Measurements from ENCODE around the gene SIX3. TPM values are rescaled to one million over a fixed set of nuclear protein-coding genes. Genes with fewer than 3 reads are reported as not detected.

SIX3 gene
- total RNA-seq, 1 experiment from 2014 or later = 2.0 TPM

DNA sequence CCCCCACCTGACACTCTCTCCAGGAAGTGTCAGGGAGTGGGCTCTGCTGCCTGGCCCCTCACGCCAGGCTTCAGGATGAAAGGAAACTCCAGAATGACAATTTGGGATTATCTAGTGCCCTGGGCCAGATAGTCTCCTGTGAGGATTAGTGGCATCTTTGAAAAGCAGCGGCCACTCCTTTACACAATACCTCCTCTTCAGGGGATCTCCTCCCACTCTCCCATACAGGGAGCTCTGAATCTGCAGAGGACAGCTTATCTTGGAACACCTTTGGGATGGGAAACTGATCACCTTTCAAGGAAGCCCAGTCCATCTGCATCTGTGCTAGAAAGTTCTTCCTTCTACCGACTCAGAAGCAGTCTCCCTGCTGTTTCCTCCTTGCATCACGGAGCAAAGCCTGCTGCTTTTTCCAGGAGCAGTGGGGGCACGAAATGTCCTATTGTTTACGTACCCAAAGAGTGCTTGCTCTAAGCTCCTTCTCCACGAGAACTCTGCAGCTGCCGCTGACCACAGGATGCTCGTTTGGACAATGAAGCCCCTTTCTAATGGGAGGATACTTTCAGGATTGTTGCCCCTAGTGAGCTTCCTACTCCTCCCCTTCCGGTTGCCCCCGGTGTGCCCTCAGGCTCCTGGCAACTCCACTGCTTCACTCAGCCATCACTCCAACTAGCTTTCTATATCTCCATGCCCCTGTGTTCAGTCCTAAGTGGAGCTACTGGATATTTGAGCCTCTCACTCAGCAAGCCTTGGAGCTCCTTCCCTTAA is 31.5 kb downstream of the SIX3 start:
- Histone ChIP-seq H3K36me3 (no peaks in the 10 kb centered on the region), H3K4me1 (peaks cover 10% of the 10 kb centered on the region), H3K27ac (peak overlapping the region; percentile 49), H3K9me3 (replicated peaks) (no peaks in the 10 kb centered on the region), H3K27me3 (no peaks in the 10 kb centered on the region), H3K4me3 (peak overlapping the region; percentile 54)
- DNase-seq = peak; percentile 90 to 95

DNA sequence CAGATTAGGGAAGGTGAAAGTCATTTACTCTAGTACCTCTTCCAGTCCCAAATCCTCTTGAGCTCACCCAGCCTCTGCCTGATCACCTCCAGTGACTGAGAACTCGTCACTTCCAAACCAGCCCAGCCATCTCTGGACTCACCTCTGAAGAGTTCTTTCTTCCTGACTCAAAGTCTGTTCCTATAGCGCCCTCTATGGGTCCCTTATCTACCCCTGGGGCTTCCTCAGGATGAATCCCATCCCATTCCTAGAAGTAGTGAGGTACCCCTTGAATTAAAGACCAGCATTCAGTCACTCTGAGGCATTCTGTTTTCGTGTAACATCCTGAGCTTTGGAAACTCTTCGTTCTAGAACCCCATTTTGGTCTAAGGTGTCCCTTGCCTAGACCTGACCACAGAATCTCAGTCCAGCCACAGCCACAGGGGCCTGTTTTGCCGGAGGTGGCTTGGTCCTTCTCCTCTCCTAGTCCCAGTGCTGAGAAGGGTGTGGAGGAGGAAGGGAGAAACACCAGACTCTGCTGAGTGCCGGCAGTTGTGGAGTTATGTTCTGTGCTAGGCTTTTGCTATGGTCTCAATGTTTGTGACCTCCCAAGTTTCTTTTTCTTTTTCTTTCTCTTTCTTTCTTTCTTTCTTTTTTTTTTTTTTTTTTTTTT is 32.7 kb downstream of the SIX3 start:
- Histone ChIP-seq H3K4me1 (peaks cover 10% of the 10 kb centered on the region), H3K36me3 (no peaks in the 10 kb centered on the region), H3K27me3 (no peaks in the 10 kb centered on the region), H3K9me3 (replicated peaks) (no peaks in the 10 kb centered on the region), H3K27ac (no peak overlapping the region), H3K4me3 (peak overlapping the region; percentile 54)
- DNase-seq = peak; percentile 90 to 98

GRCh38 chr2:44975571-44976450 is 34.3 kb downstream of the SIX3 start:
- Histone ChIP-seq H3K4me1 (peaks cover 10% of the 10 kb centered on the region), H3K27me3 (no peaks in the 10 kb centered on the region), H3K4me3 (peak overlapping the region; percentile 55), H3K27ac (peak overlapping the region; percentile 28), H3K36me3 (no peaks in the 10 kb centered on the region), H3K9me3 (replicated peaks) (no peaks in the 10 kb centered on the region)
- DNase-seq = peak; percentile 87 to 89

DNA sequence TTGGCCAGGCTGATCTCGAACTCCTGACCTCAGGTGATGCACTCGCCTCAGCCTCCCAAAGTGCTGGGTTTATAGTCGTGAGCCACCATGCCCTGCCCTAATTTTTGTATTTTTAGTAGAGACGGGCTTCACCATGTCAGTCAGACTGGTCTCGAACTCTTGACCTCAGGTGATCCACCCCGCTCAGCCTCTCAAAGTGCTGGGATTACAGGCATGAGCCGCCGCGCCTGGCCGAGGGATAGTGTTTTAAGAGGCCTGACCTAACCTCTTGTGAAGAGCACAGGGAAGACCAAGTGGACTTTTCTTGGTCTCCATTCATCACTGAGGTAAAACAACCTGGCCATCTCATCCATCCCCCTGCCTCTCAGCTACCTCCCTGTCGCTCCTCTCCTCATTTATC is 38.1 kb downstream of the SIX3 start:
- H3K9me3 ChIP-seq (replicated peaks) = no peaks in the 10 kb centered on the region
- H3K4me3 ChIP-seq = no peak overlapping the region
- no peaks in the 10 kb centered on the region; the same call in 1 of the 2 replicates for H3K4me1 ChIP-seq
- H3K36me3 ChIP-seq = no peaks in the 10 kb centered on the region
- no peaks in the 10 kb centered on the region for H3K27me3 ChIP-seq
- no peak overlapping the region for H3K27ac ChIP-seq
- no peak for DNase-seq

- Histone ChIP-seq H3K27me3 (no peaks in the 10 kb centered on the region), H3K4me3 (no peak overlapping the region), H3K4me1 (no peaks in the 10 kb centered on the region; the same call in 1 of the 2 replicates), H3K27ac (no peak overlapping the region), H3K36me3 (no peaks in the 10 kb centered on the region), H3K9me3 (replicated peaks) (0 out of 2 replicates have a peak, but pooled peaks cover 3% of the 10 kb centered on the region)
- DNase-seq = no peak
Observed at GRCh38 chr2:44980751-44981713, 39.5 kb downstream of the SIX3 start.

DNA sequence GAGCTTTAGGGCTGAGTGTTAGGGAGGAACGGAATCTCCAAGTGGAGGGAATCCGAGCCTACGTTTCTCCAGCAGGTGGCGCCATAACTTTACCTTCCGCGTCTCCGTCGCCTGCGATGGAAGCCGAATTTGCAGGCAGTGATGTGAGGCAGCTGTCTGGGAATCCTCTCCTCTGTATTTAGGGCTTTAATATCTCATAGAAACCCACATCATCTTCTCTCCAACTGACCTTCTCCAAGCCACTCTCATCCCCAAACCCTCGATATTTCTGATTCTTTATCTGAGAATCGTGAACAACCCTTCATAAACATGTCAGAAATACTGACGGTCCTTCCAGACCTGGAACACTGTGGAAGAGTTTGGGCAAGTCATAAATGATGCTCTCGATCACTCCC is 40.2 kb downstream of the SIX3 start:
- Histone ChIP-seq H3K36me3 (no peaks in the 10 kb centered on the region), H3K27me3 (no peaks in the 10 kb centered on the region), H3K27ac (no peak overlapping the region), H3K9me3 (replicated peaks) (0 out of 2 replicates have a peak, but pooled peaks cover 3% of the 10 kb centered on the region), H3K4me3 (no peak overlapping the region), H3K4me1 (no peaks in the 10 kb centered on the region; the same call in 1 of the 2 replicates)
- peak; percentile 81 to 94 for DNase-seq

- H3K36me3 ChIP-seq = no peaks in the 10 kb centered on the region
- peaks cover 9% of the 10 kb centered on the region for H3K9me3 ChIP-seq (replicated peaks)
- DNase-seq = no peak
- H3K4me3 ChIP-seq = no peak overlapping the region
- H3K4me1 ChIP-seq = no peaks in the 10 kb centered on the region; the same call in 1 of the 2 replicates
- H3K27me3 ChIP-seq = no peaks in the 10 kb centered on the region
- H3K27ac ChIP-seq = no peak overlapping the region
Observed at GRCh38 chr2:44983836-44984604, 42.5 kb downstream of the SIX3 start.

DNA sequence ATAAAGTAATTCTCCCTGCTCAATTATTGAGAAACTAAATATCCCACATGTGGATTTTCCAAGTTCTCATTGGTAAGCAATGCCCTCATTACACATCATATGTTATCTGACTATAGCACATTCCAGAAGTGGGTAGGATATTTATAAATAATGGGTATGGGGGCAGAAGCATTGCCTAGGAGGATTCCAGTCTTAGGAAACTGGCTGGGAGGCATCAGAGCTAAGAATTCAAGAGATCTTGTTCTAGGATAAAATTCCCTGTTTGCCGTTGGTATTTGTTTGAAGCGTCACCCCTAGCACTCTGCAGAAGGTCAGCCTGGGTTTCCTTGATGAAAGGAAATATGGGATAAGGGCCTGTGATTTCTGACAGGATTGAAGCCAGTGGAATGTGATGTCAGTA is 47.7 kb downstream of the SIX3 start:
- H3K9me3 ChIP-seq (replicated peaks) = peaks cover 18% of the 10 kb centered on the region
- no peaks in the 10 kb centered on the region for H3K27me3 ChIP-seq
- no peak for DNase-seq
- no peaks in the 10 kb centered on the region for H3K36me3 ChIP-seq
- no peaks in the 10 kb centered on the region for H3K4me1 ChIP-seq
- H3K27ac ChIP-seq = no peak overlapping the region
- H3K4me3 ChIP-seq = no peak overlapping the region

- H3K27me3 ChIP-seq = no peaks in the 10 kb centered on the region
- DNase-seq = no peak
- peaks cover 9% of the 10 kb centered on the region for H3K9me3 ChIP-seq (replicated peaks)
- no peaks in the 10 kb centered on the region for H3K36me3 ChIP-seq
- H3K4me3 ChIP-seq = no peak overlapping the region
- no peak overlapping the region for H3K27ac ChIP-seq
- H3K4me1 ChIP-seq = no peaks in the 10 kb centered on the region
Observed at GRCh38 chr2:44994377-44994776, 52.9 kb downstream of the SIX3 start.

Other genes starting within 250 kb of the SIX3 start
- gene SIX2, start 67.8 kb downstream of the SIX3 start, total RNA-seq (2014; rRNA removed; shearing (Covaris generic)) = 48.3 and 51.9 TPM in 2 replicates